Naive B cell (primary cell): ENCODE data around the gene TMEM154. TPM values are rescaled to one million over a fixed set of nuclear protein-coding genes. Genes with fewer than 3 reads are reported as not detected.

ENCODE experiments used
- ATAC-seq, 2 donors: fragments of 150-1000 bp; cut with Tn5 transposase; 2 replicates each; pipeline ENCODE4 v1.10.0; 2021; ENCODE audit warnings: low read depth in 2 of 2, mild to moderate bottlenecking in 2 of 2, moderate library complexity in 2 of 2
- DNase-seq: peaks from one replicate; pipeline ENCODE4 v3.0.0; 2022
- H3K27ac Mint-ChIP-seq, 6 donors: one replicate each; pipeline ENCODE4 v1.8.0; 2020 to 2022; ENCODE audit warnings: mild to moderate bottlenecking in 6 of 6, mixed read lengths in 6 of 6, moderate library complexity in 5 of 6, inconsistent platforms in 2 of 6
- H3K27me3 Mint-ChIP-seq, 3 donors: one replicate each; pipeline ENCODE4 v1.8.0; 2021 to 2022; ENCODE audit warnings: mixed read lengths in 3 of 3, mild to moderate bottlenecking in 1 of 3
- H3K36me3 Mint-ChIP-seq, 2 donors: one replicate each; pipeline ENCODE4 v1.8.0; 2020 to 2022; ENCODE audit warnings: mixed read lengths in 2 of 2, inconsistent platforms in 1 of 2, mild to moderate bottlenecking in 1 of 2
- H3K4me1 Mint-ChIP-seq, 3 donors: one replicate each; pipeline ENCODE4 v1.8.0; 2020 to 2022; ENCODE audit warnings: mixed read lengths in 3 of 3, inconsistent platforms in 1 of 3, mild to moderate bottlenecking in 1 of 3, moderate library complexity in 1 of 3
- H3K4me3 Mint-ChIP-seq, 8 donors: one replicate each; pipeline ENCODE4 v1.8.0; 2020 to 2022; ENCODE audit warnings: mild to moderate bottlenecking in 8 of 8, mixed read lengths in 8 of 8, moderate library complexity in 8 of 8, inconsistent platforms in 2 of 8
- H3K9me3 Mint-ChIP-seq, 7 donors: one replicate each; pipeline ENCODE4 v1.8.0; 2020 to 2022; ENCODE audit warnings: mixed read lengths in 7 of 7, mild to moderate bottlenecking in 5 of 7, inconsistent platforms in 2 of 7, moderate library complexity in 1 of 7
- polyA plus RNA-seq, 6 donors: library from polyadenylated mRNA; unstranded; fragments of 300-500 nt; fragmentation: Illumina TruSeq; gene quantifications; one replicate each; pipeline ENCODE4 v1.2.3, GENCODE V29; 2021; ENCODE audit warnings: low read depth in 6 of 6

TMEM154 gene
- polyA plus RNA-seq, 6 donors from 2014 or later: 125 to 213 (median 155) TPM

DNA sequence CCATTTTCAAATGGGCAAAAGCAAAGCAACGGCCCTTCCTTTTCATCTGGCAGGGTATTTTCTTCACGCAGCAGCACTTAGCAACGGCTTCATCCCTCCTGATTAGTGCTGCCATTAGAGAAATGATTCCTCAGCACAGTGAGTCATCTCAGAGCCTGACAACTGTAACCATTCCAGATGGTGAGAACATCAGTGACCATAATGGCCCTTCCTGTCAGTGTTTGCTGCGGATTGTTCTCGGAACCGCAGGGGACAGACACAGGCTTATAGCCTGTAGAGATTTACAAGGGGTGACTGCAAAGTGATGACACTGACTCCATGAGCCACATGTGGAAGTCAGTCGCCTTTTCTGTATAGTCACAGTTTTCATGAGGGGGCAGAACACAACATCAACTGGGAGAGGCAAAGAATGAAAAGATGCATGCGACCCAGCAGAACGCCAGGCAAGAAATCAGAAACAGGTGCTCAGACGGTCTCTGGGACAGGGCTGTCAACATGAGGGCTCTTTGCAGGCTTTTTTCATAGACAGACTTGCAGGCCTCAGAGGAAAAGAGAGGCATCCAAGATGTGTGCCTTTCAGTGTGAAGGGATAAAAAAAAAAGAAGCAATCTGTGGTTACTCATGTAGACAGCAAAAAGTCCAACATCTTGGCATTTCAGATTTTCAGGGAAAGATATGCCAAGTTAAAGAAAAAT lies 74.0 kb downstream of the TMEM154 start:
- no peaks in the 10 kb centered on the region for H3K9me3 Mint-ChIP-seq

DNA sequence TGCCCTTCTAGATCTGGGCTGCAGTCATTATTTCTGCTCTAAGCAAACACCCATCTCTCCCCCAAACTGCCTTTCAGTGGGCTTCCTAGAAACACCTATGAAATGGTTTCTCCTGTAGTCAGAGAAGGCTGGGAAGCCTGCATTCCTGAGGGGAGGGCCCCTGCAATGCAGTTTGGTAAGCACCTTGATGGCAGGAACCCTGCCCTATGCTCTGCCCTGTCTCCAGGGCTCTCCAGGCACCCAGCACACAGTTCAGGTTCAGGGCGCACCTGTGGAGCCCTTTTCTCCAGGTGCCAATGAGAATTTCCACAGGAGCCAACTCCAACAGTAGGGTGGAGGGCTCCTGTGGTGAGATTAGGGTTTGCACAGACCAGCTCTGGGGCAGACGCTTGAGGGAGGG lies 74.8 kb downstream of the TMEM154 start:
- Mint-ChIP-seq H3K27ac (no peak overlapping the region), H3K27me3 (peaks cover 0 to 5% (median 0%) of the 10 kb centered on the region in 3 donors), H3K4me1 (peaks cover 0 to 3% (median 0%) of the 10 kb centered on the region in 3 donors), H3K4me3 (no peak overlapping the region), H3K9me3 (no peaks in the 10 kb centered on the region), H3K36me3 (peaks cover 8 to 23% of the 10 kb centered on the region in 2 donors)
- ATAC-seq: no peak
- no peak for DNase-seq

More for the DNA sequence above, 74.0 kb downstream of the TMEM154 start:
- DNase-seq (no peak), ATAC-seq (no peak)
- Mint-ChIP-seq H3K36me3 (peaks cover 8 to 23% of the 10 kb centered on the region in 2 donors), H3K27ac (no peak overlapping the region), H3K4me1 (peaks cover 0 to 3% (median 0%) of the 10 kb centered on the region in 3 donors), H3K4me3 (no peak overlapping the region), H3K27me3 (peaks cover 0 to 5% (median 3%) of the 10 kb centered on the region in 3 donors)

- ATAC-seq (no peak), DNase-seq (no peak)
- no peak overlapping the region for H3K4me3 Mint-ChIP-seq
- no peaks in the 10 kb centered on the region for H3K9me3 Mint-ChIP-seq
- peaks cover 0 to 5% (median 0%) of the 10 kb centered on the region in 3 donors for H3K27me3 Mint-ChIP-seq
- H3K27ac Mint-ChIP-seq: no peak overlapping the region
- peaks cover 8 to 16% of the 10 kb centered on the region in 2 donors for H3K36me3 Mint-ChIP-seq
- H3K4me1 Mint-ChIP-seq: peaks cover 0 to 3% (median 0%) of the 10 kb centered on the region in 3 donors
Observed at GRCh38 chr4:152601156-152601555, 78.6 kb downstream of the TMEM154 start.

DNA sequence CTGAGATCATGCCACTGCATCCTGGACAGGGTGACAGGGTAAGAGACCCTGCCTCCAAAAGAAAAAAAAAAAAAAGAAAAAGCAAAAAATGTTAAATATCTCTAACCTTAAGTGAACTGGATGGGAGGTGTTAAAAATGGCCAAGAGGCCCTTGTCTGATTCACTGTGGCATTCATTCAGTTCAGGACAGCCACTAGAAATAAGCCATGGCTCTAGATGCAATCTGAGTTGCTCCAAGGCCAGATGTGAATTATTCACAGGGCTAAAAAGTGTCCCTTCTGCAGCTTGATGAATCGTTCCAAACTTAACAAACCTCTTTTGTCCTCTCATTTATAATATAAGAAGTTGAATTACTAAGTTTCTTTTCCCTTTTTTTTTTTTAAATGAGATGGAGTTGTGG lies 80.2 kb downstream of the TMEM154 start:
- H3K4me3 Mint-ChIP-seq: no peak overlapping the region
- H3K36me3 Mint-ChIP-seq: peaks cover 5 to 16% of the 10 kb centered on the region in 2 donors
- peaks cover 0 to 8% (median 3%) of the 10 kb centered on the region in 3 donors for H3K4me1 Mint-ChIP-seq
- H3K27me3 Mint-ChIP-seq: peaks cover 0 to 5% (median 0%) of the 10 kb centered on the region in 3 donors
- no peak for DNase-seq
- no peaks in the 10 kb centered on the region for H3K9me3 Mint-ChIP-seq
- ATAC-seq: no peak
- H3K27ac Mint-ChIP-seq: no peak overlapping the region

DNA sequence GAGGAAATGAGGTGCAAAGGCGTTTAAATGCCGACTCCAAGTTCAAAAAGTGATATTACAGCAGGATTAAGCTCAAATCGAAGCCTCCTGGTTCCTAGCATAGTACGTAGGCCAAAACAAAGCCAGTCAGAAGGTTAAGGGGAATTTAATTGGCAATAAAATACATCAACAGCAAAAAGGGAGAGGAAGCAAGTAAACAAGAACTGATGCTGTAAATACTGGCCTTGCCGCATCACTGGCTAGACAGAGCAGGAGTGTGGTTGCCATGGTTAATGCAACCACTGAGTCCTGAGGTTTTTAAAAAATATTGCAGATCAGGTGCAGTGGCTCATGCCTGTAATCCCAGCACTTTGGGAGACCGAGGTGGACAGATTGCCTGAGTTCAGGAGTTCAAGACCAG lies 80.7 kb downstream of the TMEM154 start:
- peaks cover 5 to 16% of the 10 kb centered on the region in 2 donors for H3K36me3 Mint-ChIP-seq
- H3K4me1 Mint-ChIP-seq: peaks cover 0 to 8% (median 3%) of the 10 kb centered on the region in 3 donors
- no peak overlapping the region for H3K4me3 Mint-ChIP-seq

GRCh38 chr4:152598454-152598853 lies 81.3 kb downstream of the TMEM154 start:
- Mint-ChIP-seq H3K27ac (no peak overlapping the region), H3K4me3 (no peak overlapping the region)

More for the DNA sequence above, 80.7 kb downstream of the TMEM154 start:
- ATAC-seq (no peak), DNase-seq (no peak)
- Mint-ChIP-seq H3K27me3 (peaks cover 0 to 5% (median 0%) of the 10 kb centered on the region in 3 donors), H3K27ac (peak overlapping the region in 1 of 6 donors; percentile 71), H3K9me3 (no peaks in the 10 kb centered on the region)

DNA sequence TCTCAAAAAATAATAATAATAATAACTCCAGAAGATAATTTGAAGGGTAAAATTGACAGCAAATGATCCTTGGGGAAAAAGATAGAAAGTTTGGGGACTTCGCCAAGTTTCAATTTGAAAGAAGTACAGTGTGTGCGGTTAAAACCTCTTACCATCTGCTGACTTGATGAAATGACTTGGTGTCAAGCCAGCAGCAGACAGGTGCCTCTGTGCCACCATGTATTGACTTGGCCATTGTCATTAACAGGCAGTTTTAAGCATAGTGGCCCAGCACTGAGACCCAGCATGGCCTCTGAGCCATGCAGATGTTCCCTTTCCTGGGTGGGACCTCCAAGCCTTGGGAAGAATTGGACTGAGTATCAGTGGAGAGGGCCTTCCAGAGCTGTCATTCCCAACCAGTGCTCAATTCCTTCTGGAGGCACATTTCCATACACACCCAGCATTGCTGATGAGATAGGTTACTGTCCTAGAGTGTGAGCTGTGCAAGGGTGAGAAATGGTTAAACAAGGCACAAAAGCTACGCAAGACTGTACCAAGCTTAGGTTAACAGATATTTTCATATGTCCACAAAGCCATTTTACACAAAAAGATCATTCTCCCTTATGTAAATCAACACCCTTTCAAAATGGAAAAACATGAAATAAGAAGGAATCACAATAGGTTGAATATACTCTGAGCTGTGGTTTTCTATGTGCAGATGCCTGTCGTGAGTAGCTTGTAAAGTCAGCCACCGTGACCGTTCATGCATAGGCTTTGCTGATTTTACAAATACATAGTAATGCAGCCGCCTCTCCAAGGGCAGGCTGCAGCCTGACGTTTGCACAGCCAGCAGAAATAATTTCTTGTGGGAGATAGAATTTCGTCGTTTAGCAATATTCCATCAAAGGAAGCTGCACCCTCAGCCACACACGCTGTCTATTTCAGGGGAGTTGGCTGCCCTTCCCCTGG lies 84.5 kb downstream of the TMEM154 start:
- Mint-ChIP-seq H3K27me3 (peaks cover 11 to 15% (median 15%) of the 10 kb centered on the region in 3 donors), H3K4me3 (peak overlapping the region in 1 of 8 donors; percentile 57), H3K36me3 (no peaks in the 10 kb centered on the region), H3K4me1 (peaks cover 0 to 13% (median 4%) of the 10 kb centered on the region in 3 donors), H3K9me3 (no peaks in the 10 kb centered on the region), H3K27ac (no peak overlapping the region)
- DNase-seq (no peak), ATAC-seq (peak in 1 of 2 donors; percentile 25)

More at GRCh38 chr4:152598454-152598853, 81.3 kb downstream of the TMEM154 start:
- H3K36me3 Mint-ChIP-seq: peaks cover 0 to 16% of the 10 kb centered on the region in 2 donors
- peaks cover 0 to 8% (median 3%) of the 10 kb centered on the region in 3 donors for H3K4me1 Mint-ChIP-seq
- peaks cover 0 to 5% (median 0%) of the 10 kb centered on the region in 3 donors for H3K27me3 Mint-ChIP-seq
- H3K9me3 Mint-ChIP-seq: no peaks in the 10 kb centered on the region
- no peak for ATAC-seq
- no peak for DNase-seq

- ATAC-seq: no peak
- no peaks in the 10 kb centered on the region for H3K9me3 Mint-ChIP-seq
- H3K4me1 Mint-ChIP-seq: peaks cover 0 to 13% (median 4%) of the 10 kb centered on the region in 3 donors
- H3K36me3 Mint-ChIP-seq: no peaks in the 10 kb centered on the region
- H3K27me3 Mint-ChIP-seq: peaks cover 11 to 18% (median 17%) of the 10 kb centered on the region in 3 donors
- H3K4me3 Mint-ChIP-seq: no peak overlapping the region
- H3K27ac Mint-ChIP-seq: no peak overlapping the region
- DNase-seq: no peak
Observed at GRCh38 chr4:152594057-152594456, 85.7 kb downstream of the TMEM154 start.

DNA sequence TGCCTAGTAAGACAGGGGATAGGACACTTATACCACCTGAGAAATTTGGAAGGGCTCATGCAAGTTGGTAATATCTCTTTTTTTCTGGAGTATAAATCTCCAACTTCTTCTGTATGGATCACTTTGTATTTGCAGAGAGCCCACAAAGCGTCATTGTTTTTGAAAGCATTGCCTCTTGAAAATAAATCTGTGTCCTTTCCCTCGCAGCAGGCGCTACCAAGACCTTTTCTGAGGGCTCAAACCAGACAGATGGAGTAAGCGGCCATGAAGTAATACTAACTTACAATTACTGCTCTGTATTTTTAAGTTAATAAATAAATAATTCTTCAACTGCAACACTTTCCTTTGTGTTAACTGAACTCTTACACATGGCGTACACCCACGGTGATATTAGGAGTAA lies 87.9 kb downstream of the TMEM154 start:
- no peak for ATAC-seq
- Mint-ChIP-seq H3K4me3 (peak overlapping the region in 1 of 8 donors; percentile 57), H3K9me3 (peaks cover 0 to 3% (median 0%) of the 10 kb centered on the region in 7 donors), H3K36me3 (peaks cover 0 to 2% of the 10 kb centered on the region in 2 donors), H3K27me3 (peaks cover 18 to 21% (median 18%) of the 10 kb centered on the region in 3 donors), H3K27ac (no peak overlapping the region), H3K4me1 (peaks cover 0 to 13% (median 4%) of the 10 kb centered on the region in 3 donors)
- DNase-seq: no peak

DNA sequence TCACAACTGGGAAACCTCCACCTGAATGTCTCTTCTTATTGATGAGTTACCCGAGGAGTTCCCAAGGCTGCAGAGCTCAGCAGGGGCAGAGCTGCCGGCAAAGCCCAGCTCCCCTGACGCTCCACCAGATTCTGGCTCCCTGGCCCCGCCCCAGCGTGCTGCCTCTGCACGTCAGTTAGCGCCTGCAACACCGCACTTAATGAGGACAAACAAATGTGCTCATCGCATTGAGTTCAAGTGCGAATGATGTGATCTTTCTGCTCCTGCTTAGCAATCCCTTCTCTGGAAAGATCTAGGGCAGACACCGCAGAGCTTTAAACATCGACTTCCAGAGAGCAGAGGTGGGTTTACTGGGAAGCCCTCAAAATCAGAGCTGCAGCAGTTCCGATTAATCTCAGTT lies 88.4 kb downstream of the TMEM154 start:
- Mint-ChIP-seq H3K27me3 (peaks cover 18 to 26% (median 23%) of the 10 kb centered on the region in 3 donors), H3K27ac (peak overlapping the region in 1 of 6 donors; percentile 40), H3K9me3 (peaks cover 0 to 3% (median 0%) of the 10 kb centered on the region in 7 donors), H3K4me3 (peak overlapping the region in 2 of 8 donors; percentile 47 to 57), H3K4me1 (peaks cover 0 to 13% (median 4%) of the 10 kb centered on the region in 3 donors), H3K36me3 (peaks cover 0 to 6% of the 10 kb centered on the region in 2 donors)
- no peak for DNase-seq
- ATAC-seq: peak; percentile 51 to 54

DNA sequence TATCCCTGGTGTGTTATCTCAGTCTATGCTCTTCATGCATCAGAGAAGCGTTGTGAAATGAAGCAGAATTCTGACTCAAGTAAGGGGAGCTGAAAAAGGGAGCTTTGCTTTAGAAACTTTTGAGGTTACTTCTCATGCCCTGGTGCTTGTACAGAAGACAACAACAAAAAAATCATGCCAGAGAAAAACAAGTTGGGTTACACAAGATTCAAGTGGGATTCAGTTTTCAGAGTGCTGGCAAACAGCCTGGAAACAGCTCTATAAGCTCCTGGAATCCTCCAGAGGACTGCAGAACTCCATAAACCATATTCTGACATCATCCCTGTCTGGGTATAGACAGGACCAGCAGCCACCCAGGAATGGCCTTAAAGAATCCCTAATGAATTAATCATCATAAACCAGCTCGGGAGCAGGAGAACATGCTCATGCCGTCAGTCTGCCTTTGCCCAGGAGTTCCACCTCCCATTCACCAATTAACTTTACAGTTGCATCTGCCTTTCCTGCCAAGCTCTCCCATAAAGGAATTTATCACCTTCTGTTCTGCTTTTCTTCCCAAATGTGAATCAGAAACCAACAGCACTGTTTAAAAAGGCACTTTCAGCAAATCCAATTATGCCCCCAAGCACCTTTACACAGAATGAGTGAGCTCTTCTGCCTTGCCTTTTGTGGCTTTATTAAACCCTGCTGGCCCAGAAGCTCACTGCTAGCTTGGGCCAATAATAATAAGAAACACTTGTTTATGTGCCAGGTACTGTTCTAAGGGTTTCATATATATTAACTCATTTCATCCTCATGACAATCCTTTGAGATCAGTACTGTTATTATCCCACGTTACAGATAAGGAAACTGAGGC lies 89.4 kb downstream of the TMEM154 start:
- H3K4me1 Mint-ChIP-seq: peaks cover 0 to 9% (median 4%) of the 10 kb centered on the region in 3 donors
- H3K27ac Mint-ChIP-seq: no peak overlapping the region

GRCh38 chr4:152588869-152589268 lies 90.9 kb downstream of the TMEM154 start:
- peaks cover 0 to 3% (median 0%) of the 10 kb centered on the region in 7 donors for H3K9me3 Mint-ChIP-seq
- peaks cover 18 to 27% (median 24%) of the 10 kb centered on the region in 3 donors for H3K27me3 Mint-ChIP-seq
- no peak overlapping the region for H3K27ac Mint-ChIP-seq
- H3K4me1 Mint-ChIP-seq: peaks cover 4 to 8% (median 4%) of the 10 kb centered on the region in 3 donors
- H3K4me3 Mint-ChIP-seq: no peak overlapping the region
- peaks cover 0 to 6% of the 10 kb centered on the region in 2 donors for H3K36me3 Mint-ChIP-seq
- DNase-seq: no peak
- no peak for ATAC-seq

More for the DNA sequence above, 89.4 kb downstream of the TMEM154 start:
- Mint-ChIP-seq H3K36me3 (peaks cover 0 to 6% of the 10 kb centered on the region in 2 donors), H3K4me3 (peak overlapping the region in 1 of 8 donors; percentile 57), H3K9me3 (peaks cover 0 to 3% (median 0%) of the 10 kb centered on the region in 7 donors), H3K27me3 (peaks cover 18 to 27% (median 24%) of the 10 kb centered on the region in 3 donors)
- DNase-seq (no peak), ATAC-seq (no peak)
